ENCODE data around the gene GRM4.

The GRM4 gene

GRCh38 chr6:33978412-33979150 lies 167.3 kb downstream of the GRM4 start:
- TF ChIP-seq, protein P1, sequence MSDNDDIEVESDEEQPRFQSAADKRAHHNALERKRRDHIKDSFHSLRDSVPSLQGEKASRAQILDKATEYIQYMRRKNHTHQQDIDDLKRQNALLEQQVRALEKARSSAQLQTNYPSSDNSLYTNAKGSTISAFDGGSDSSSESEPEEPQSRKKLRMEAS (IDR thresholded peaks at IDR 0.05; ENCODE audit: low read depth, low read length) = no peak
- TF ChIP-seq POLR2A (IDR thresholded peaks at IDR 0.05; ENCODE audit: extremely low read depth, insufficient read length) (no peak), MYC (IDR thresholded peaks at IDR 0.05; ENCODE audit: low read depth, low read length) (no peak)
- TF ChIP-seq, protein P2, sequence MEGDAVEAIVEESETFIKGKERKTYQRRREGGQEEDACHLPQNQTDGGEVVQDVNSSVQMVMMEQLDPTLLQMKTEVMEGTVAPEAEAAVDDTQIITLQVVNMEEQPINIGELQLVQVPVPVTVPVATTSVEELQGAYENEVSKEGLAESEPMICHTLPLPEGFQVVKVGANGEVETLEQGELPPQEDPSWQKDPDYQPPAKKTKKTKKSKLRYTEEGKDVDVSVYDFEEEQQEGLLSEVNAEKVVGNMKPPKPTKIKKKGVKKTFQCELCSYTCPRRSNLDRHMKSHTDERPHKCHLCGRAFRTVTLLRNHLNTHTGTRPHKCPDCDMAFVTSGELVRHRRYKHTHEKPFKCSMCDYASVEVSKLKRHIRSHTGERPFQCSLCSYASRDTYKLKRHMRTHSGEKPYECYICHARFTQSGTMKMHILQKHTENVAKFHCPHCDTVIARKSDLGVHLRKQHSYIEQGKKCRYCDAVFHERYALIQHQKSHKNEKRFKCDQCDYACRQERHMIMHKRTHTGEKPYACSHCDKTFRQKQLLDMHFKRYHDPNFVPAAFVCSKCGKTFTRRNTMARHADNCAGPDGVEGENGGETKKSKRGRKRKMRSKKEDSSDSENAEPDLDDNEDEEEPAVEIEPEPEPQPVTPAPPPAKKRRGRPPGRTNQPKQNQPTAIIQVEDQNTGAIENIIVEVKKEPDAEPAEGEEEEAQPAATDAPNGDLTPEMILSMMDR (IDR thresholded peaks at IDR 0.05; ENCODE audit: low read depth, low read length) = no peak
- no peak for DNase-seq (ENCODE audit: low read depth)

GRCh38 chr6:33977606-33978411 lies 168.1 kb downstream of the GRM4 start:
- no peak for DNase-seq (ENCODE audit: low read depth)
- no peak overlapping the region for H3K4me3 ChIP-seq (ENCODE audit: low read depth, low read length)
- TF ChIP-seq, protein P1 (IDR thresholded peaks at IDR 0.05; ENCODE audit: low read depth, low read length) = no peak
- TF ChIP-seq, protein P2 (IDR thresholded peaks at IDR 0.05; ENCODE audit: low read depth, low read length) = no peak
- TF ChIP-seq POLR2A (IDR thresholded peaks at IDR 0.05; ENCODE audit: extremely low read depth, insufficient read length) = no peak
- no peak for TF ChIP-seq MYC (IDR thresholded peaks at IDR 0.05; ENCODE audit: low read depth, low read length)

More at GRCh38 chr6:33978412-33979150, 167.3 kb downstream of the GRM4 start:
- H3K4me3 ChIP-seq (ENCODE audit: low read depth, low read length) = no peak overlapping the region

GRCh38 chr6:33976437-33977360 lies 169.2 kb downstream of the GRM4 start:
- TF ChIP-seq, protein P1 (IDR thresholded peaks at IDR 0.05; ENCODE audit: low read depth, low read length) = no peak
- TF ChIP-seq, protein P2 (IDR thresholded peaks at IDR 0.05; ENCODE audit: low read depth, low read length) = no peak
- no peak overlapping the region for H3K4me3 ChIP-seq (ENCODE audit: low read depth, low read length)
- DNase-seq (ENCODE audit: low read depth) = no peak

DNA sequence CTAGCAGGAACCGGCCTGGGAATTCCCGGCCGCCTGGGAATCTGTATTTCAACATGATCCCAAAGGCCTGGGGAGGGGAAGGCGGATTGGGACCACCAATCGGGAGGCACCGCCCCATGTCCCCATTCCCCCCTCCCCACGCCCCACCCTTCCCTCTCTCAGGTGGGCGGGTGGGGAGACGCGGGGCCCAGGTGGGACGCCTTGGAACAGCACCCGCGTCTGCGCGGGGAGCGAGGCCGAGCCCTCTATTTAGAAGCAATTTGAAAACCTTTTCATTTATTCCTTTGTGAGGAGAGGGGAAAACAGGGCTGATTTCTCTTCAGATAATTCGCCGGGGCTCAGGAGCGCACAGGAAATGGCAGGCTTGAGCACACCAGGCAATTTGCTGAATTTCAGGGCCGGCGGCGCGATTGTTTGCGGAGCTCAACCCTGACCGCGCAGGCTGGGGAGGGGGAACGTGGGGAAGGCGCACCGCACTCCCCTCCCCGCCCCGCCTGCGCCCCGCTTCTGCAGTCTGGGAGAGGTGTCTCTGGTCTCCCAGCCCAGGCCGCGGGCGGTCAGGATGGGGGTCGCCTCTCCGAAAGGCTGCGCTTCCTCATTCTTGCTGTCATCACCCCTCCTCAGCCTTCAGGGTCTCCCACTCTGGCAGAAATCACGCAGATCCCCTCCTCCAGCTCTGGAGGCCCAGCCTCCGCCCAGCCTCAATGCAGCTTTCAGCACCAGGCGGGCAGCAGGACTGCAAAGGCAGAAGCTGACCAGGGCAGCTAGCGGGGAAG lies 170.0 kb downstream of the GRM4 start:
- TF ChIP-seq, protein P1 (IDR thresholded peaks at IDR 0.05; ENCODE audit: low read depth, low read length) = no peak
- no peak for TF ChIP-seq POLR2A (IDR thresholded peaks at IDR 0.05; ENCODE audit: extremely low read depth, insufficient read length)
- TF ChIP-seq MYC (IDR thresholded peaks at IDR 0.05; ENCODE audit: low read depth, low read length) = no peak
- TF ChIP-seq, protein P2 (IDR thresholded peaks at IDR 0.05; ENCODE audit: low read depth, low read length) = no peak
- DNase-seq (ENCODE audit: low read depth) = no peak
- no peak overlapping the region for H3K4me3 ChIP-seq (ENCODE audit: low read depth, low read length)

DNA sequence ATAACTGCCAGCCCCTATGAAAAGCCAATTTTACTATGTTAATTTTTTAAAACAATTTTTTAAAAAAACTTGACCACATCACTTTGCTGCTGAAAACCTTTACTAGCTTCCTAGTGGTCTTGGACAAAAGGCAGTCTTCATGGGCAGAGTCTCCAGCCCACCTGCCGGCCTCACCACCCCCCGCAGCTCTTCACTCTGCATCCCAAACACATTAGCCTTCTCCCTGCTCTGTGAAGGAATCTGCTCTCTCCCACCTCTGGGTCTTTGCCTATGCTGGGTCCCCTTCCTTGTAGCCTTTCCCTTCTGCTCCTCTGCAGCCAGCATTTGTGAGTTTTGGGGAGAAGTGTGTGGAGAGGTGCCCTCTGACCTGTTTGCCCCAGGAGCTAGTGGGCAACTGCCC lies 171.4 kb downstream of the GRM4 start:
- H3K4me3 ChIP-seq (ENCODE audit: low read depth, low read length) = no peak overlapping the region
- TF ChIP-seq POLR2A (IDR thresholded peaks at IDR 0.05; ENCODE audit: extremely low read depth, insufficient read length) (no peak), MYC (IDR thresholded peaks at IDR 0.05; ENCODE audit: low read depth, low read length) (no peak)
- TF ChIP-seq, protein P2 (IDR thresholded peaks at IDR 0.05; ENCODE audit: low read depth, low read length) = no peak
- TF ChIP-seq, protein P1 (IDR thresholded peaks at IDR 0.05; ENCODE audit: low read depth, low read length) = no peak
- no peak for DNase-seq (ENCODE audit: low read depth)

Measured in NB4 (cell line).